ENCODE results near the gene CHCHD3. TPM values are rescaled to one million over a fixed set of nuclear protein-coding genes. Genes with fewer than 3 reads are reported as not detected.

Gene CHCHD3
- total and polyA plus RNA-seq, 9 of the 15 experiments (the other 6 are each of a cell fraction or from before 2014, with no cell fraction given) = 66.2 to 279 (median 204) TPM

- Histone ChIP-seq H3K9me1 (ENCODE audit: control insufficient read depth, insufficient read depth, low read length) (no peaks in the 10 kb centered on the region), H3K79me2 (ENCODE audit: control insufficient read depth, insufficient read depth, low read length) (no peaks in the 10 kb centered on the region; the same call in 2 of the 3 replicates), H3K27ac (ENCODE audit: extremely low read depth, low read depth, low read length) (no peak overlapping the region), H3K9ac (ENCODE audit: insufficient read depth in 1 of 2, low read depth in 2 of 2, low read length in 2 of 2) (no peak overlapping the region), H4K20me1 (replicated peaks; ENCODE audit: control insufficient read depth, insufficient read depth, low read length) (no peaks in the 10 kb centered on the region), H3K4me2 (ENCODE audit: insufficient read depth, low read length) (no peak overlapping the region), H3K9me3 (replicated peaks; ENCODE audit: control insufficient read depth, insufficient read depth, low read depth, low read length) (no peaks in the 10 kb centered on the region), H2AFZ (ENCODE audit: low read depth, low read length) (no peak overlapping the region), H3K36me3 (ENCODE audit: control insufficient read depth, insufficient read depth, low read length) (peaks cover 24% of the 10 kb centered on the region; the same call in 2 of the 3 replicates), H3K4me3 (no peak overlapping the region), H3K27me3 (ENCODE audit: control insufficient read depth in 2 of 2, insufficient read depth in 2 of 2, low read length in 2 of 2) (no peaks in the 10 kb centered on the region), H3K4me1 (replicated peaks in 1 of 2; ENCODE audit: control insufficient read depth in 2 of 2, insufficient read depth in 2 of 2, low read length in 2 of 2) (no peaks in the 10 kb centered on the region)
- ChIA-PET POLR2A (interaction anchor here (1.1 kb wide), 1 partner anchor 10 kb away, joined by 3 read pairs; no protein-coding TSS in a partner anchor), CTCF (ENCODE audit: low intra/inter-chr PET ratio) (no interaction called here)
- no peak for DNase-seq (ENCODE audit: extremely low read depth in 1 of 4, low spot score in 3 of 4)
- WGBS (ENCODE audit: insufficient coverage, low coverage, missing lambda C conversion rate) = 81% methylated on average over 2 of the region's 2 CpGs
- ATAC-seq = no peak
- in situ Hi-C loops (cut with MboI) (no loop called here), intact Hi-C loops (cut with micrococcal nuclease) (no loop called here)
- FAIRE-seq = no peak
- BruUV-seq (replicated peaks) = no TSS peak
- no peak for TF ChIP-seq ETS1 (conservative IDR thresholded peaks at IDR 0.05; ENCODE audit: control insufficient read depth, low read depth, low read length)
- TF ChIP-seq SMAD4 (CRISPR knock-in tag; conservative IDR thresholded peaks at IDR 0.05) = no peak
- TF ChIP-seq POLR2H (tag; IDR thresholded peaks at IDR 0.05; ENCODE audit: low read depth) = no peak
- no peak for TF ChIP-seq ZNF512 (tag; IDR thresholded peaks at IDR 0.05)
- no peak for TF ChIP-seq CGGBP1 (CRISPR knock-in tag; IDR thresholded peaks at IDR 0.05)
- no peak for TF ChIP-seq ZC3H11A (IDR thresholded peaks at IDR 0.05; ENCODE audit: low read depth, low read length)
- no peak for TF ChIP-seq ZNF639 (CRISPR knock-in tag; conservative IDR thresholded peaks at IDR 0.05 in 1 of 2, IDR thresholded peaks at IDR 0.05 in 1 of 2)
- TF ChIP-seq ZNF407 (IDR thresholded peaks at IDR 0.05; ENCODE audit: low read depth) = no peak
These were observed 250.9 kb downstream of the CHCHD3 start for GRCh38 chr7:132830941-132831340.

Data from K562 (cell line).